Measurements from ENCODE around the gene NRARP. TPM values are rescaled to one million over a fixed set of nuclear protein-coding genes. Genes with fewer than 3 reads are reported as not detected.
"Not testable (repeated sequence)": the region's sequence is repeated elsewhere in the genome, so short reads cannot be mapped to it uniquely, and the experiment has no call there.

NRARP gene, protein sequence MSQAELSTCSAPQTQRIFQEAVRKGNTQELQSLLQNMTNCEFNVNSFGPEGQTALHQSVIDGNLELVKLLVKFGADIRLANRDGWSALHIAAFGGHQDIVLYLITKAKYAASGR
- polyA plus RNA-seq (ENCODE audit: insufficient read length), result 3.9 TPM

DNA sequence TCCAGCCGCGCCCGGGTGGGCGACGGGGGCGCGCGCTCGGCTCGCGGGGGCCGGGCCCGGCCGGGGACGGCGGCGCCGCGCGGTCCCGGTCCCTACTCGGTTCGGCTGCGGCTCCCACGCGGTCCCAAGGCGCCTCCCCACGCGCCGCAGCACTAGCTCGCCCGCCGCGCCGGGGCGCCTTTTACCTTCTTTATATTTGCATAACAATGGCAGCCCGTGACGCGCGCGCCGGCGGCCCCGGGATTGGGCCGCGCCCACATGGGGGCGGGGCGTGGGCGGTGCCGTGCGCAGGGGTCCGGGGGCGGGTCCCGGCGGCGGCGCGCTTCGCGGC is at the start of gene NRARP:
TSS of gene NRARP (minus strand) at position 154 of the 331 bp plus-strand sequence. CDS start 343 bp downstream, outside the sequence.
- DNase-seq, result peak; percentile 87

DNA sequence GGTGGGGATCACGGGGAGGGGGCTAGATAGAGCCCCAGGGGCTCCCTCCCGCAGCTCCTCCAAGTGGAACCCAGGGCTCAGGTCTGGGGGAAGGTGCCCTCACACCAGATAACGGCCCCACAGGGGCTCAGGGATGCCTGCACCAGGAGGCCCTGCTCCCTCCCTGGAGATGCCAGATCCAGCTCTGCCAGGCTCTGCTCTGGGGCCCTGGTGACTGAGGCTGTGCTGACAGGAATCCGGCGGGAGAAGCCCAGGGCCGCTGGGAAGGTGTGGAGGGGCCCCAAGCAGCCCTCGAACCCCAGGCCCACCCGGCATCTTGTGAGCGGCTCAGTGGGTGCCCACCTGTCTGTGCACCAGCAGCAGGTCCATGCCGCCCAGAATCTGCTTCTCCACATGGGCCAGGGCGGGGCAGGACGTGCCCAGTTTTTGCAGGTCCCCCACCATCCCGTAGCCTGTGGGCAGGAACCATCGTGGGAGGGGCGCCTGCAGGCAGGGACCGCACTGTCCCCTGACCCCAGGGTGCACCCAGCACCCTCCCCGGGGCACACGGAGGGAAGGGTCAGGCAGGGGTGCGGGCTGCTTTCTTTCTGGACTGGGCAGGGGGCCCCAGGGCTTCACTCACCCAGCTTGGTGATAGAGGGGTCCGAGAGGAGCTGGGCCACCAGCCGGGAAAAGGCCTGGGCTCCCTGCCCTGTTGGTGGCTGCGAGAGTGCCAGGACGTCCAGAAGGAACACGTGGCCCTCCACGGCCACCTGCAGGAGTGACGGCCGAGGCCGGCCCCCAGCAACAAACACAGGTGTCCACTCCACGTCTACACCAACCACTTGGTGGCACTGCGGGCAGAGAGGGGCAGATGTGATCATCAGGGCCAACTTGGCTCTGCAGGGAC is 48.9 kb upstream of the NRARP start:
- DNase-seq, result no peak

DNA sequence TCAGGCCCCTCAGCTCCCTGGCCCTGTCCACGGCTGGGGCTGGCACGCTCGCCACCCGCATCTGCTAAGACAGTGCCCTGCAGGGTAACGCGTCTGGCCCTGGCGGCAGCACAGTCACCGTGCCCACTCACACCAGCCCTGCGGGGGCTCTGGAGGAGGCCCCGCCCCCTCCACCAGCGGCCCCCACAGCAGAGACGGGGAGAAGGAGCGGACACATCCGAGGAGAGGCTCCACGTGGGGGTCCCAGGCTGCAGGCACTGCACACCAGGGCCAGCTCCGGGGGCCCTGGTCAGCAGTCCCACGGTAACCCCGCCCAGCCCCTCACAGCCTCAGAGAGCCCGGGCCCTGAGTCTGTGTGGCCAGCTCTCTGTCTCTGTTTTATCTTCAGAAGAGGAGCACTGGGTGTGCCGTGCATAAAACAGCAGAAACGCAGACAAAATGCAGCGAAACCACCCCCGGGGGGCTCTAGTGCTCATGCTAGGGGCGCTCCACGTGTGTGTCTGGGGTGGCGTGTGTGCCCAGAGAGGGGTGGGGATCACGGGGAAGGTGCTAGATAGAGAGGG is 47.5 kb upstream of the NRARP start:
- no peak for DNase-seq

DNA sequence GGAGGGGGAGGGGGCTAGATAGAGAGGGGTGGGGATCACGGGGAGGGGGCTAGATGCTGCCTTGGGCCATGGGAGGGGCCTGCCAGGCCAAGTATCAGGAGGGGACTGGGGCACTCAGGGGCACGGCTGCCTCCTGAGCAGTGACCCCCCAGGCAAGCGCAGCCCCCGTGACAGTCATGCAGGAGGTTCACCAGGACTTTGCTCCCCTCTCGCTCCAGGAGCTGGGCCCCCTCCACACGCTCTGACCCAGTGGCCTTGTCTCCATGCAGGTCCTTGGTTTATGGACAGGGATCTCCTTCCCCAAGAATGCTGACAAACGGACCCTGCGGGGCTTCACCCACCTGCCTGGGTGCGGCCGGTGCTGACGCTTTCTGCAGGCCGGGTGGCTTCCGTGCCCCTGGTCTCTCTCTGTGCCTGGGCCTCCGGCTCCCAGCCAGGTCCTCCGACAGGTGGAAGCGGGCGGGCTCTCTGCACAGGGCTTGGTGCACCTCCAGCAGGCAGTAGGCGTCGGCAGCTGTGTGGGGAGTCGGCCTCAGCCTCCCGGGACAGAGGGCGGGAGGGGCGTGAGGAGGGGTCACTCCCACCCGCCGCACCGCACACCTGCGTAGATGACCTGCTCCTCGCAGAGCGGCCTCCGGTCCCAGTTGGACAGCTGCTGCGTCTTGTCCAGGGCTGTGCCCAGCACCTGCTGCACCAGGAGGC is 46.8 kb upstream of the NRARP start:
- DNase-seq, result no peak

DNA sequence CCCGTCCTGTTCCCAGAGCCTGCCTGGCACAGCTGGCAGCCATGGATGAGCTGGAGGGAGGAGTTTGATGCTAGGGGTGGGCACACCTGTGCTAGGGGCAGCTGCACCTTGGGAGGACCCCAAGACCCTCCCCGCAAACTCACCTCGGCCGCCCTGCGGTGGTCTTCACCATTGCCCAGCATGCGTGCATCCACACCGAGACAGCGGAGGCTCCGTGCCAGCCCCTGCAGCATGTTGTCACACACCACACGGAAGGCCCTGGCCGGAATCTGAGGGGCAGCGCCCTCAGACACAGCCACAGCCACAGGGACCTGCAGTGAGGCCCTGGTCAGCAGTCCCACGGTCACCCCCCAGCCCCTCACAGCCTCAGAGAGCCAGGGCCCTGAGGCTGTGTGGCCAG is 45.9 kb upstream of the NRARP start:
- no peak for DNase-seq

DNA sequence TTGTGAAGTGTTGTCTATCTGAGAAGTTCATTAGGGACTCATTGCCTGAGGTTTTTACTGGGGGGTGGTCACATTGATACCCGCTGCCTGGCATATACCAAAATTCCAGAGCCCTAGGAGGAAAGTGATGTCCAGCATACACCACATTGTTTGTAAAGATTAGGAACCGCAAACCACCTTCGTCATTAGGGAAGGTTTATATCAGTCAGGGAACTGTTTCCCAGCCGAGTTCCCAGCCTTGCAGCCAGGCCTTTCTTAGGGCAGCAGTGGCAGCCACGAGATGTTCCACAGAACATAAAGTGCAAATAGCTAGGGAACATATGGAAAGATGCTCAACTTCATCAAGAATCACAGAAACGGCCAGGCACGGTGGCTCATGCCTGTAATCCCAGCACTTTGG is 40.4 kb upstream of the NRARP start:
- no peak for DNase-seq

DNA sequence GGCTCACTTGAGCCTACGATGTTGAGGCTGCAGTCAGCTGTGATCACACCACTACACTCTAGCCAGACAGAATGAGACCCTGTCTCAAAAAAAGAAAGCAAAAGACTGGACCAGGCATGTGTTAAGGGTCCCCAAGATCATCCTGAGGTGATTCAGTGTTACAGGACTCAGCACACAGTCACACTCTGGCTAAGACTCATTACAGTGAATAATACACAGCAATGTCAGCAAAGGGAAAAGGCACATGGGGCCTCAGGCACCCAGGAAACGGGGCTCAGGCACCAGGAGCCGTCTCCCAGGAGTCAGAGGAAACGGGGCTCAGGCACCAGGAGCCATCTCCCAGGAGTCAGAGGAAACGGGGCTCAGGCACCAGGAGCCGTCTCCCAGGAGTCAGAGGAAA is 39.2 kb upstream of the NRARP start:
- no peak for DNase-seq

DNA sequence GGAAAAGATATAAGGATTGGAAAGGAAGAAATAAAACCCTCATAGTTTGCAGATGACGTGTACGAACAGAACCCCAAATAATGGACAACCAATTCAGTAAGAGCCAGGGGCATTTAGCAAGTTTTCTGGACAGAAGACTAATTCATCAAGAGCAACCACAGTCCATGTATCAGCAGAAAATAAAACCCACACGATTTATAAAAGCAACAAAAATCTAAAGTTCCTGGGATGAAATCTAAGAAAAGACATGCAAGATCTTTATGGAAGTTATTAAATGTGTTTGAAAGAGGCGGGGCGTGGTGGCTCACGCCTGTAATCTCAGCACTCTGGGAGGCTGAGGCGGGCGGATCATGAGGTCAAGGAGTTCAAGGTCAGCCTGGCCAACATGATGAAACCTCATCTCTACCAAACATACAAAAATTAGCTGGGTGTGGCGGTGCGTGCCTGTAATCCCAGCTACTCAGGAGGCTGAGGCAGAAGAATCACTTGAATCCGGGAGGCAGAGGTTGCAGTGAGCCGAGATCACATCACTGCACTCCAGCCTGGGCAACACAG is 37.9 kb upstream of the NRARP start:
- not testable (repeated sequence) for DNase-seq

DNA sequence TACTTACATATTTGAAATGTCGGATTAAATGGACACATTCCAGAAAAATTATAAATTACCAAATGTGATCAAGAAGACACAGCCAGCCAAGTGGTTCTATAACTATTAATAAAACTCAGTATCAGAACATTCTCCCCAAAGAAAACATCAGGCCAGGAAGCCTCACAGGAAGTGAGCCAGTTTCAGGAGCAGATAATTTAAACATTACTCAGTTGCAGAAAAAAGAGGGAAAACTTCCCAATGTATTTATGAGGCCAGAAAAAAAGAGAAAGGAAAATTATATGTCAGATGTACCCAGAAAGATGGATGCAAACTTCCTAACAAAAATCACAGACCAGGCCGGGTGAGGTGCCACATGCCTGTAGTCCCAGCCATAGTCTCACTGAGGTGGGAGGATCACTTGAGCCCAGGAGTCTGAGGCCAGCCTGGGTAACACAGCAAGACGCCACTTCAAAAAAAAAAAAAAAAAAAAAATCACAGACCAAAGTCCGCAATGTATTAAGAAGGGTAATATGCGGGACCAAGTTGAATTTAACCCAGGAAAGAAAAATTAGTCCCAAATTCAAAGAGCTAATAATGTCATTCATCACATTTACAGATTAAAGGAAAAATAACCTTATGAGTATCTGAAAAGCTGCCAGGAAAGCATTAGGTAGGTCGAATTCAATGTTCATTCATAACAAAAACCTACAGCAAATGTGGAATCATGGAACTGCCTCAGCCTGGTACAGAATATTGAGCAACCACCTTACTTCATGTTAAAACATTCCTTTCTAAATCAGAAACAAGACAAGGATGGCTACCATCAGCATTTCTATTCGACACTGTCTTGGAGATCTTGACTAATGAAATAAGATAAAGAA is 37.2 kb upstream of the NRARP start:
- no peak for DNase-seq

DNA sequence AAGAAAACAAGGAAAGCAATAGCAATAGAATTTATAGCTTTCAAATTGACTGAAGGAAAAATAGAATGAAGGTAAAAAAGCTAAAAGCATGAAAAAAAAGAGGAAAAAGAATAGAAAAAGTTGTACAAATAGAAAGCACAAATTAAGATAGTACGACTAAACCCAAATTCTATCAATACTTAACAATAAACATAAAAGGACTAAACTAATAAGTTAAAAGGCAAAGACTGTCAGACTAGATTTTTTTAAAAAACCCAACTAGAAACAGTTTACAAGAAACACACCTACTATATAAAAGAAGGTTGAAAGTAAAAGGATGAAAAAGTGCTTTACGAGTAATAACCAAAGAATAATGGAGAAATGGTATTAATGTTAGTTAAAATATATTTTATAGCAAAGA is 34.7 kb upstream of the NRARP start:
- no peak for DNase-seq

DNA sequence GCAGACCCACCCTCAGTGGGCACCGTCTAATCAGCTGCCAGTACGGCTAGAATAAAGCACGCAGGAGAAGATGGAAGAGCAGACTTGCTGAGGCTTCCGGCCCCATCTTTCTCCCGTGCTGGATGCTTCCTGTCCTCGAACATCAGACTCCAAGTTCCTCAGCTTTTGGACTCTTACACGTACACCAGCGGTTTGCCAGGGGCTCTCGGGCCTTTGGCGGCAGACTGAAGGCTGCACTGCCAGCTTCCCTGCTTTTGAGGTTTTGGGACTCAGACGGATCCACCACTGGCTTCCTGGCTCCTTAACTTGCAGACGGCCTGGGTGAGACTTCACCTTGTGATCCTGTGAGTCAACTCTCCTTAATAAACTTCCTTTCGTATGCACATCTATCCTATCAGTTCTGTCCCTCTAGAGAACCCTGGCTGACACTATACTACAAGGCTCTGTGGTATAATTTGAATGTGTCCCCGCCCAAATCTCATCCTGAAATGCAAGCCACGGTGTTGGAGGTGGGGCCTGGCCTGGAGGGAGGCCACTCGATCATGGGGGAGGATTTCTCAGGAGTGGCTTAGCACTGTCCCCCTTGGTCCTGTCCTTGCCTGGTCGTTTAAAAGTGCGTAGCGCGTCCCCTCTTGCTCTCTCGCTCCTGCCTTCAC is 31.1 kb upstream of the NRARP start:
- no peak for DNase-seq

DNA sequence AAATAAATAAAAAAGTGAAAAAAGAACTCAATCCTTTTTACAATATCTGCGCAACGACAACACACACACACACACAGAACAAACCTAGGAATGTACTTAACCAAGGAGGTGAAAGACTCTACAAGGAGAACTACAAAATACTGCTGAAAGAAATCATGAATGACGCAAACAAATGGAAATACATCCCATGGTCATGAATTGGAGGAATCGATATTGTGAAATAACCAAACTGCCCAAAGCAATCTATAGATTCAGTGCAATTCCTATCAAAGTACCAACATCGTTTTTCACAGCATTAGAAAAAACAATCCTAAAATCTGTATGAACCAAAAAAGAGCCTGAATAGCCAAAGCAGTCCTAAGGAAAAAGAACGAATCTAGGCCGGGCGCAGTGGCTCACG is 29.9 kb upstream of the NRARP start:
- no peak for DNase-seq

DNA sequence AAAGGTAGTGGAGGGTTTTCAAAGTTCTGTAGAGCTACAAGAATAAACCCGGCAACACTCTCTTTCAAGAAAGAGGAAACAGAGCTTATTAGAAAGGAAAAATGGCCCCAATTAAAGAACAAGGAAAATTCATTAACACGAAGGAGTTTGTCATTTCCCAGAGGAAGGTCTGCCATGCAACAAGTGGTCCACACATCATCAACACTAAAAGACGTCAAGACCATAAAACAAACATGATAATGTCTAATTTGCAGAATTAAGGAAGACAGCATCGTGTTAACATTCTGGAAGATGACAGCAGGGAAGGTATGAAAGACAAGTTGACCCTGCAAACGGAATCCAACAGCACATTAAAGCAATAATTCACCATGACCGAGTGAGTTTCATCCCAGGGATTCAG is 28.6 kb upstream of the NRARP start:
- DNase-seq, result no peak

DNA sequence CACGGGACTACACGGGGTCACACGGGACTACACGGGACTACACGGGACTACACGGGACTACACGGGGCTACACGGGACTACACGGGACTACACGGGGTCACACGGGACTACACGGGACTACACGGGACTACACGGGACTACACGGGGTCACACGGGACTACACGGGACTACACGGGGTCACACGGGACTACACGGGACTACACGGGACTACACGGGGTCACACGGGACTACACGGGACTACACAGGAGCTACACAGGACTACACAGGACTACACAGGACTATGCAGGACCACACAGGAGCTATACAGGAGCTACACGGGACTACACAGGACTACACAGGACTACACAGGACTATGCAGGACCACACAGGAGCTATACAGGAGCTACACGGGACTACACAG is 27.5 kb upstream of the NRARP start:
- not testable (repeated sequence) for DNase-seq

DNA sequence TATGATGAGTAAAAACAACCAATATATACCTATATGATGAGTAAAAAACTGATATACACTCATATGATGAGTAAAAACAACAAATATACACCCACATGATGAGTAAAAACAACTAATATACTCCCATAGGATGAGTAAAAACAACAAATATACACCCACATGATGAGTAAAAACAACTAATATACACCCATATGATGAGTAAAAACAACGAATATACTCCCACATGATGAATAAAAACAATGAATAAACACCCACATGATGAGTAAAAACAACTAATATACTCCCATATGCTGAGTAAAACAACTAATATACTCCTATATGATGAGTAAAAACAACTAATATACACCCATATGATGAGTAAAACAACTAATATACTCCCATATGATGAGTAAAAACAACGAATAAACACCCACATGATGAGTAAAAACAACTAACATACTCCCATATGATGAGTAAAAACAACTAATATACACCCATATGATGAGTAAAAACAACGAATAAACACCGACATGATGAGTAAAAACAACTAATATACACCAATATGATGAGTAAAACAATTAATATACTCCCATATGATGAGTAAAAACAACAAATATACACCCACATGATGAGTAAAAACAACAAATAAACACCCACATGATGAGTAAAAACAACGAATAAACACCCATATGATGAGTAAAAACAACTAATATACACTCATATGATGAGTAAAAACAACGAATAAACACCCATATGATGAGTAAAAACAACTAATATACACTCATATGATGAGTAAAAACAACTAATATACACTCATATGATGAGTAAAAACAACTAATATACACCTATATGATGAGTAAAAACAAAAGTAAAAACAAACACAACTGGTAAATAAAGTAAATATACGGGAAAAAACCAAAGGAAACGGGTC is 25.8 kb upstream of the NRARP start:
- not testable (repeated sequence) for DNase-seq

DNA sequence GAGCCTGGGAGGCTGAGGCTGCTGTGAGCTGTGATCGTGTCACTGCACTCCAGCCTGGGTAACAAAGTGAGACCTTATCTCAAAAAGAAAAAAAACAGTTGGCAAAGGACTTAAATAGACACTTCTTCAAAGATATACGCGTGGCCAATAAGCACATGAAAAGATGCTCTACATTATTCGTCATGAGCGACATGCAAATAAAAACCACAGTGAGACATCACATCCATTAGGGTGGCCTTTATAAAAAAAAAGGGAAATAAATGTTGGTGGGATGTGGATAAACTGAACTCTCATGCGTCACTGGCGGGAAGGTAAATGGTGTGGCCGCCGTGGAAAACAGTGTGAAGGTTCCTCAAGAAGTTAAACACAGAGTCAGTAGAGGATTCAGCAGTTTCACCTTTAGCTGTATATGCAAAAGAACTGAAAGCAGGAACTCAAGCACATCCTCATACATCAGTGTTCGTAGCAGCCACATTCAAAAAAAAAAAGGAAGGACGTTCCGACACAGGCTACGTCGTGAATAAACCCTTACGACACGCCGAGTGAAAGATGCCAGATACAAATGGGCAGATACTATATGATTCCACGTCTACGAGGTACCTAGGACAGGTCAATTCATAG is 24.5 kb upstream of the NRARP start:
- no peak for DNase-seq

DNA sequence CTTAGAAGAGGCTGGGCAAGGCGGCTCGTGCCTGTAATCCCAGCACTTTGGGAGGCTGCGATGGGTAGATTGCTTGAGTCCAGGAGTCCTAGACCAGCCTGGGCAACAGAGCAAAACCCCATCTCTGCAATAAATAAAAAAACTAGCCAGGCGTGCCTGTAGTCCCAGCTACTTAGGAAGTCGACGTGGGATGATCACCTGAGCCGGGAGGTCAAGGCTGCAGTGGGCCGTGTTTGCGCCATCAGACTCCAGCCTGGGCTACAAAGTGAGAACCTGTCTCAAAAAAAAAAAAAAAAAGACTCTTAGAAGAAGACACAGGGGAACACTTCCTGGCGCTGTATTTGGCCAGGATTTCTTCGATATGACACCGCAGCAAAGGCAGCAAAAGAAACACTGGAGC is 23.7 kb upstream of the NRARP start:
- no peak for DNase-seq

DNA sequence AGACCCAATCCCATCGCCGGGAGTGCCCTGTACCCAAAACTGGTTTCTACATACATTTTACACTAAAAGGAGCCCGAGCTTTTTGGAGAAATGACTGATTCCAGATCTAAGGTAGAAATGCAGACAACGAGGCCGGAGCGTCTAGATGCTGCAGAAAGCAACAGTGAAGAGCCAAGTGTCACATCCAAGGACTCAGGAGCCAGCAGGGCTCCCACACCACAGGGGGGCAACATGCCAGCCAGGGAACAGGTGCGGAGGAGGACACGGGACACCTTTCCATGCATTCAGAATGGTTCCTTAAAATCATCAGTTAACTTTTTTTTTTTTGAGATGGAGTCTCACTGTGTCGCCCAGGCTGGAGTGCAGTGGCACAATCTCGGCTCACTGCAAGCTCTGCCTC is 23.1 kb upstream of the NRARP start:
- no peak for DNase-seq

DNA sequence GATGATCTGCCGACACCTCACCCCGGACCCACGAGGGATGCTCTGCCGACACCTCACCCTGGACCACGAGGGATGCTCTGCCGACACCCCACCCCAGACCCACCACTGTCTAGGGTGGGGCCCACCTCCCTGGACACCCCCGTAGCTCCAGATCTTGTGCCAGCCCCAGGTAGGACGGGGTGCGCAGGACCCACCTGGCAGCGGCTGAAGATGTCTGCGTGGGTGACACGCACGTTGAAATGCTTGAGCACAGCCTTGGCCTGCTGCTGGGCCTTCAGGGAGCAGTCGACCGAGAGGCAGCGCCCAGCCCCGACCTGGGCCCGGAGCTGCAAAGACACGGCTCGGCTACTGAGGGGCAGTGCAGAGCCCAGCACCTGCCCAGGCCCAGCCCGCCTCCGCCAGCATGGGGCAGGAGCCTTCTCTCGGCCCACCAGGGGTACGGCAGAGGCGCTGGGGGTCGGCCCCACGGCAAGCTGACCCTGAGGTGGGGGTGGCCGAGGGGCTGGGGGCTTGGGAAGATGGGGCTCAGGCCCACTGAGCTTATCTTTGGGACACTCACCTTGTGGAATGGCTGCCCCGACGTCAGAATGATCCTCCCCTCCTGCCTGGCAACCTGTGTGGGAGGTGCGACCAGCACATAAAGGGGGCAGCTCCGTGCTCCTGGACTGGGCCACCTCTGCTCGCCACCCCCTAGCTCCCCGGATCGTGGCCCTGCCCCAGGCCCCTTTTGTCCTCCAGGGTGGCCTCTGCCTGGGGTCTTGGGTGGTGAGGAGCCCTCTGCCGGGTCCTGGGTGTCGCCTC is 21.7 kb upstream of the NRARP start:
- no peak for DNase-seq

Measured in hindlimb muscle (tissue), 1 donor.